A549 (cell line): ENCODE measurements around the gene PDGFA.

Source experiments
- ESRRA ChIP-seq: fragments of 150-350 bp; IDR thresholded peaks from 2 replicates; pipeline ENCODE4 v1.6.1; 2014; ENCODE audit warnings: mild to moderate bottlenecking, low read length, borderline replicate concordance
- POLR2A ChIP-seq: IDR thresholded peaks from 2 replicates; pipeline ENCODE4 v1.6.1; 2012; ENCODE audit warnings: mild to moderate bottlenecking, low read length
- TF ChIP-seq, protein P1 (sequence below): fragments of >200 bp; sonication (Bioruptor Twin); formaldehyde crosslinking; IDR thresholded peaks from 3 replicates; pipeline ENCODE4 v1.5.1; 2016

DNA sequence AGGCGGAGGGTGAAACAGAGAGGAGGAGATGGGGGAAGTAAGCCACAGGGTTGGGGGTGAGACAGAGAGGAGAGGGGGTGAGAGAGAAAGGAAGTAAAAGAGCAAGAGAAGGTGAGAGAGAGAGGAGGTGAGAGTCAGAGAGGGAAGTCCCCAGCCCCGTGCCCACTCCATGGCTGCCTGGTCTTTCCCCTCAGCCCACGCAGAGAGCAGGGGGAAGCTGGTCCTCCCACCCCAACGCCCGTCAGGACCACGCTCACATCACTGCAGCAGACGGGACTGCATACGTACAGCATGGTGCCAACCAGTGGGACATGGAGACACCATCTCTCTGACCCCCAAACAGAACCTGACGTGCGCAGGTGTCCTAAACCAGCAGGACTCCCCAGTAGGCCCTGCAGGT is 12.1 kb upstream of the PDGFA start:
- TF ChIP-seq ESRRA = no peak
- TF ChIP-seq POLR2A = no peak
- TF ChIP-seq, protein P1, sequence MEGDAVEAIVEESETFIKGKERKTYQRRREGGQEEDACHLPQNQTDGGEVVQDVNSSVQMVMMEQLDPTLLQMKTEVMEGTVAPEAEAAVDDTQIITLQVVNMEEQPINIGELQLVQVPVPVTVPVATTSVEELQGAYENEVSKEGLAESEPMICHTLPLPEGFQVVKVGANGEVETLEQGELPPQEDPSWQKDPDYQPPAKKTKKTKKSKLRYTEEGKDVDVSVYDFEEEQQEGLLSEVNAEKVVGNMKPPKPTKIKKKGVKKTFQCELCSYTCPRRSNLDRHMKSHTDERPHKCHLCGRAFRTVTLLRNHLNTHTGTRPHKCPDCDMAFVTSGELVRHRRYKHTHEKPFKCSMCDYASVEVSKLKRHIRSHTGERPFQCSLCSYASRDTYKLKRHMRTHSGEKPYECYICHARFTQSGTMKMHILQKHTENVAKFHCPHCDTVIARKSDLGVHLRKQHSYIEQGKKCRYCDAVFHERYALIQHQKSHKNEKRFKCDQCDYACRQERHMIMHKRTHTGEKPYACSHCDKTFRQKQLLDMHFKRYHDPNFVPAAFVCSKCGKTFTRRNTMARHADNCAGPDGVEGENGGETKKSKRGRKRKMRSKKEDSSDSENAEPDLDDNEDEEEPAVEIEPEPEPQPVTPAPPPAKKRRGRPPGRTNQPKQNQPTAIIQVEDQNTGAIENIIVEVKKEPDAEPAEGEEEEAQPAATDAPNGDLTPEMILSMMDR = no peak
